Karpas-422 (cell line): ENCODE measurements around the gene EIF3L. TPM values are rescaled to one million over a fixed set of nuclear protein-coding genes. Genes with fewer than 3 reads are reported as not detected.
A peak's percentile ranks its signal among the peaks of the same experiment; 100 is the strongest.

Source experiments
- DNase-seq: peaks from one replicate; pipeline ENCODE4 v3.0.0-alpha.2; 2015
- H2AFZ ChIP-seq: fragments of 200-600 bp; sonication (generic); 2 replicates; pipeline ENCODE4 v1.6.1; 2014; ENCODE audit warnings: antibody characterized with exemption, low read length, mixed read lengths
- H3K27ac ChIP-seq: fragments of 200-600 bp; sonication (generic); 2 replicates; pipeline ENCODE4 v1.5.1; 2014; ENCODE audit warnings: mild to moderate bottlenecking, low read length, moderate library complexity
- H3K27me3 ChIP-seq: fragments of 200-600 bp; sonication (generic); 2 replicates; pipeline ENCODE4 v1.6.1; 2014; ENCODE audit warnings: low read length, mixed read lengths
- H3K36me3 ChIP-seq: fragments of 200-600 bp; sonication (generic); 2 replicates; pipeline ENCODE4 v1.6.1; 2014; ENCODE audit warnings: low read length, mixed read lengths; ENCODE audit not compliant: insufficient read depth
- H3K4me1 ChIP-seq: fragments of 200-600 bp; sonication (generic); 2 replicates; pipeline ENCODE4 v1.6.1; 2014; ENCODE audit warnings: mild to moderate bottlenecking, low read length, mixed read lengths
- H3K4me2 ChIP-seq: fragments of 200-600 bp; sonication (generic); 2 replicates; pipeline ENCODE4 v1.6.1; 2014; ENCODE audit warnings: low read length, low read depth, mild to moderate bottlenecking; ENCODE audit not compliant: poor library complexity, severe bottlenecking
- H3K4me3 ChIP-seq: fragments of 200-600 bp; sonication (generic); 2 replicates; pipeline ENCODE4 v1.5.1; 2014; ENCODE audit warnings: mild to moderate bottlenecking, antibody characterized with exemption, low read length, mixed read lengths
- H3K79me2 ChIP-seq: fragments of 200-600 bp; sonication (generic); 2 replicates; pipeline ENCODE4 v1.6.1; 2014; ENCODE audit warnings: mild to moderate bottlenecking, low read length, mixed read lengths
- H3K9ac ChIP-seq: fragments of 200-600 bp; sonication (generic); 2 replicates; pipeline ENCODE4 v1.6.0; 2014; ENCODE audit warnings: low read length
- H3K9me2 ChIP-seq: fragments of 200-600 bp; sonication (generic), shearing (Covaris generic); replicated peaks from 2 replicates; pipeline ENCODE4 v1.6.0; 2014; ENCODE audit warnings: mild to moderate bottlenecking, low read length, moderate library complexity; ENCODE audit not compliant: insufficient read depth
- H3K9me3 ChIP-seq: fragments of 300-700, 200-600 bp; sonication (generic); 2 replicates; pipeline ENCODE4 v1.6.1; 2014; ENCODE audit warnings: low read length, mixed read lengths
- H4K20me1 ChIP-seq: fragments of 200-600 bp; sonication (generic); 2 replicates; pipeline ENCODE4 v1.6.1; 2014; ENCODE audit warnings: mild to moderate bottlenecking, antibody characterized with exemption, low read length, low read depth; ENCODE audit not compliant: insufficient read depth
- total RNA-seq: library from RNA; depleted of rRNA; stranded (reverse); fragments of >200 nt; shearing (Covaris generic); gene quantifications from 2 replicates; pipeline ENCODE4 v1.2.3, GENCODE V29; 2014; ENCODE audit warnings: low replicate concordance

The EIF3L gene
- total RNA-seq, 1 experiment from 2014 or later, result 488 TPM

DNA sequence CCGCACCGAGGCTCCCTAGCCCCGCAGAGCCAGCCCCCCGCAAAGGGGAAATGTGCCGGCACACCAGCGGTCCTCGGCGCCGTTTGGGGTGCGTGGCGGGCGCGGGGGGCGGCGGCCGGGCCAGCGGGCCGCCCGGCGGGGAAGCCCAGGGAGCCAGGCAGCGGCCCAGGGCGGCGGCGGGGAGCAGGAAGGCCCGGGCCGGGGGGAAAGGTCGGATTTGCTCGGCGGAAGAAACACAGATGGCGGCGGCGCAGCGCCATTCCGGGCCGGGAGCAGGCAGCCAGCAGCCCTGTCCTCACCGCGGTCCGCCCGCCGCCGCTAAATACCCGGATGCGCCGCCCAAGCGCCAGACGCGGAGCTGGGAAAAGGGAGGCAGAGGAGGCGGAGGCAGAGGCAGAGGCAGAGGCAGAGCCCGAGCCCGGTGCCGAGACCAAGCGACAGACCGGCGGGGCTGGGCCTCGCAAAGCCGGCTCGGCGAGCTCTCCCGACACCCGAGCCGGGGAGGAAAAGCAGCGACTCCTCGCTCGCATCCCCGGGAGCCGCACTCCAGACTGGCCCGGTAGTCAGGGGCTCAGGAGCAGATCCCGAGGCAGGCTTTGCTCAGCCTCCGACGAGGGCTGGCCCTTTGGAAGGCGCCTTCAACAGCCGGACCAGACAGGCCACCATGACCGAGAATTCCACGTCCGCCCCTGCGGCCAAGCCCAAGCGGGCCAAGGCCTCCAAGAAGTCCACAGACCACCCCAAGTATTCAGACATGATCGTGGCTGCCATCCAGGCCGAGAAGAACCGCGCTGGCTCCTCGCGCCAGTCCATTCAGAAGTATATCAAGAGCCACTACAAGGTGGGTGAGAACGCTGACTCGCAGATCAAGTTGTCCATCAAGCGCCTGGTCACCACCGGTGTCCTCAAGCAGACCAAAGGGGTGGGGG lies 44.1 kb upstream of the EIF3L start:
- Histone ChIP-seq H3K79me2 (peaks cover 21% of the 10 kb centered on the region), H3K36me3 (no peaks in the 10 kb centered on the region), H2AFZ (no peak overlapping the region), H3K4me2 (no peak overlapping the region), H3K27ac (no peak overlapping the region), H3K9me3 (no peaks in the 10 kb centered on the region), H3K9ac (no peak overlapping the region), H3K4me1 (peaks cover 22% of the 10 kb centered on the region), H4K20me1 (no peaks in the 10 kb centered on the region), H3K27me3 (no peaks in the 10 kb centered on the region), H3K4me3 (no peak overlapping the region), H3K9me2 (no peaks in the 10 kb centered on the region)
- DNase-seq, result no peak

DNA sequence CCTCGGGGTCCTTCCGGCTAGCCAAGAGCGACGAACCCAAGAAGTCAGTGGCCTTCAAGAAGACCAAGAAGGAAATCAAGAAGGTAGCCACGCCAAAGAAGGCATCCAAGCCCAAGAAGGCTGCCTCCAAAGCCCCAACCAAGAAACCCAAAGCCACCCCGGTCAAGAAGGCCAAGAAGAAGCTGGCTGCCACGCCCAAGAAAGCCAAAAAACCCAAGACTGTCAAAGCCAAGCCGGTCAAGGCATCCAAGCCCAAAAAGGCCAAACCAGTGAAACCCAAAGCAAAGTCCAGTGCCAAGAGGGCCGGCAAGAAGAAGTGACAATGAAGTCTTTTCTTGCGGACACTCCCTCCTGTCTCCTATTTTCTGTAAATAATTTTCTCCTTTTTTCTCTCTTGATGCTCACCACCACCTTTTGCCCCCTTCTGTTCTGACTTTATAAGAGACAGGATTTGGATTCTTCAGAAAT lies 43.4 kb upstream of the EIF3L start:
- H3K4me2 ChIP-seq, result no peak overlapping the region
- H3K27me3 ChIP-seq, result no peaks in the 10 kb centered on the region
- H3K27ac ChIP-seq, result no peak overlapping the region
- DNase-seq, result no peak
- no peaks in the 10 kb centered on the region for H3K36me3 ChIP-seq
- peaks cover 23% of the 10 kb centered on the region for H3K79me2 ChIP-seq
- H3K9me3 ChIP-seq, result no peaks in the 10 kb centered on the region
- no peaks in the 10 kb centered on the region for H3K9me2 ChIP-seq
- H3K4me3 ChIP-seq, result no peak overlapping the region
- H3K4me1 ChIP-seq, result peaks cover 22% of the 10 kb centered on the region
- H4K20me1 ChIP-seq, result no peaks in the 10 kb centered on the region
- no peak overlapping the region for H3K9ac ChIP-seq
- no peak overlapping the region for H2AFZ ChIP-seq

DNA sequence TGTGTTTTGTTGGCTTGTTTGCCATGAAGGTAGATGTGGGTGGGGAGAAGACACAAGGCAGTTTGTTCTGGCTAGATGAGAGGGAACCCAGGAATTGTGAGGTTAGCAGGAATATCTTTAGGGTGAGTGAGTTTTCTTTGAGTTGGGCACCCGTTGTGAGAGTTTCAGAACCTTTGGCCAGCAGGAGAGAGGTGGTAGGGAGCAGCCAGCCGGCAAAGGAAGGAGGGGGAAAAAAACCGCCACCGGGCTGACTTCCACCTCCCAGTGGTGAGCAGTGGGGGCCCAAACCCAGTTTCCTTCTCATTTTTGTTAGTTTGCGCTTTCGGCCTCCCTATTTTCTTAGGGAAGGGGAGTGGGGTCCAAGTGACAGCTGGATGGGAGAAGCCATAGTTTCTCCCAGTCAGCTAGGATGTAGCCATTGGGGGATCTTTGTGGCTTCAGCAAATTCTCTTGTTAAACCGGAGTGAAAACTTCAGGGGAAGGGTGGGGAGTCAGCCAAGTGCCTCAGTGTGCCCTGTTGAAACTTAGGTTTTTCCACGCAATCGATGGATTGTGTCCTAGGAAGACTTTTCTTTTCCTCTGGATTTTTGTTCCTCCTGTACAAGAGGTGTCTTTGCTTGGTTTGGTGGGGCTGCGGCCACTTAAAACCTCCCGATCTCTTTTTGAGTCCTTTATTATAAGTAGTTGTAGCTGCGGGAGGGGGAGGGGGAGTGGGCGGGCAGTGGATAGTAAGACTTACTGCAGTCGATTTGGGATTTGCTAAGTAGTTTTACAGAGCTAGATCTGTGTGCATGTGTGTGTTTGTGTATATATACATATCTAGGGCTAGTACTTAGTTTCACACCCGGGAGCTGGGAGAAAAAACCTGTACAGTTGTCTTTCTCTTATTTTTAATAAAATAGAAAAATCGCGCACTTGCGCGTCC lies 42.5 kb upstream of the EIF3L start:
- H3K4me3 ChIP-seq, result peak overlapping the region; percentile 68
- peak overlapping the region; percentile 68 for H3K9ac ChIP-seq
- no peaks in the 10 kb centered on the region for H3K36me3 ChIP-seq
- H3K79me2 ChIP-seq, result peaks cover 25% of the 10 kb centered on the region
- H3K9me2 ChIP-seq, result no peaks in the 10 kb centered on the region
- no peak overlapping the region for H3K27ac ChIP-seq
- peak overlapping the region; percentile 73 for H3K4me2 ChIP-seq
- H3K27me3 ChIP-seq, result no peaks in the 10 kb centered on the region
- peak; percentile 54 for DNase-seq
- H3K9me3 ChIP-seq, result no peaks in the 10 kb centered on the region
- H3K4me1 ChIP-seq, result peaks cover 22% of the 10 kb centered on the region
- no peaks in the 10 kb centered on the region for H4K20me1 ChIP-seq
- peak overlapping the region; percentile 86 for H2AFZ ChIP-seq

DNA sequence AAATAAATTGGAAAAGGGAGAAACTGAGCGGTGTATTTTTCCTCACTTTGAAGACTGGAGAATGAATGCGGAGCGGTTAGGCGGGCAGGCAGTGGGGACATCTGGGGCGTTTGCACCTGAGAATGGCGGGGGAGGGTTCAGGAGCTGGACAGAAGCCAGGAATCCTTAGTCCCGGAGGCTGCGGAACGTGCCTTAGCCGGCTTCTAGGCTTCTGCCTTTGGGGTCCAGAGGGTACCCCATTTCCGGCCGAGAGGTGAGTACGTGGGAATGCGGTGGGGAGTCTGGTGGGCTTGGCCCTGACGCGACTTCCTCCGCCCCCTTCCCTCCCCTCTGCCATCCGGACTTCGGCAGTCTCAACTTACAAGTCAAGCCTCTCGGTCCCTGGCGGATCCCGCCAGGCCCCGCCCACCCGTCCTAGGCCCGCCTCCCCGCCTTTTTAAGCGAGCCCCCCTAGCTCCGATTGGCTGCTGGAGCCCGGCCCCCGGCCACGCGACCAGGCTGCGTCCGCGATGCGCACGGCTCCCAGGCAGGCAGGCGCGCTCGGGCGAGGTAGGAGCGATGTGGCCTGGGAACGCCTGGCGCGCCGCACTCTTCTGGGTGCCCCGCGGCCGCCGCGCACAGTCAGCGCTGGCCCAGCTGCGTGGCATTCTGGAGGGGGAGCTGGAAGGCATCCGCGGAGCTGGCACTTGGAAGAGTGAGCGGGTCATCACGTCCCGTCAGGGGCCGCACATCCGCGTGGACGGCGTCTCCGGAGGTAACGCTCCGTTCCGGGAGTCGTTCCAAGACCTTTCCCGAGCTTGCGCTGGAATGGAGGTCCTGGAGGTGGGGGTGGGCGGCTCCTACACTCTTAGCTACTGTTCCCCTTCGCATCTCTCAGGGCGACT lies 41.6 kb upstream of the EIF3L start, which contains the start of gene GCAT:
GCAT (plus strand) TSS at position 525 of the 884 bp plus-strand sequence; CDS start at position 559, 34 bp downstream.
- Histone ChIP-seq H3K27me3 (no peaks in the 10 kb centered on the region), H3K36me3 (no peaks in the 10 kb centered on the region), H3K4me1 (peaks cover 22% of the 10 kb centered on the region), H3K79me2 (peaks cover 25% of the 10 kb centered on the region), H3K9ac (peak within 1 kb of the TSS; percentile 83), H3K4me2 (peak within 1 kb of the TSS; percentile 73), H3K9me3 (no peaks in the 10 kb centered on the region), H4K20me1 (no peaks in the 10 kb centered on the region), H2AFZ (peak within 1 kb of the TSS; percentile 91), H3K4me3 (peak within 1 kb of the TSS; percentile 68), H3K27ac (no peak within 1 kb of the TSS), H3K9me2 (no peaks in the 10 kb centered on the region)
- peak; percentile 99 for DNase-seq

DNA sequence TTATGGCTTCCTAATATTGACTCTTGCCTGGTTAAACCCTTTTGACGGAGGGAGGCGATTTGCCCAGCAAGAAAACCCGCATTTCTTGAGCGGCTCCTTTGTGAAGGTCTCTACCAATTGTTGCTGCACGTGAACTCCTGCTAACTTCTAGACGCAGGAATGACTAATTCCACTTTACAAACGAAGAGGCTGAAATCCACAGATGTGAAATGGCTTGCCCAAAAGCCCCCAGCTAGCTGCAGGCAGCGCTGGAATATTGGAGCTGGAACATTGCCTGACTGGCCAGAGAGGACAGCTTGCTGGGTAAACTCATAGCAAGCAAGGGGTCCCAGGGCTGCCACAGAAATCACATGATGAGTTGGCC lies 40.9 kb upstream of the EIF3L start:
- peak overlapping the region; percentile 73 for H3K4me2 ChIP-seq
- no peak overlapping the region for H3K27ac ChIP-seq
- peak overlapping the region; percentile 83 for H3K9ac ChIP-seq
- no peaks in the 10 kb centered on the region for H3K27me3 ChIP-seq
- peaks cover 25% of the 10 kb centered on the region for H3K79me2 ChIP-seq
- H3K4me1 ChIP-seq, result peaks cover 22% of the 10 kb centered on the region
- peak overlapping the region; percentile 91; the same call in 1 of the 2 replicates for H2AFZ ChIP-seq
- DNase-seq, result no peak
- peak overlapping the region; percentile 68 for H3K4me3 ChIP-seq
- H4K20me1 ChIP-seq, result no peaks in the 10 kb centered on the region
- no peaks in the 10 kb centered on the region for H3K36me3 ChIP-seq
- H3K9me2 ChIP-seq, result no peaks in the 10 kb centered on the region
- no peaks in the 10 kb centered on the region for H3K9me3 ChIP-seq

DNA sequence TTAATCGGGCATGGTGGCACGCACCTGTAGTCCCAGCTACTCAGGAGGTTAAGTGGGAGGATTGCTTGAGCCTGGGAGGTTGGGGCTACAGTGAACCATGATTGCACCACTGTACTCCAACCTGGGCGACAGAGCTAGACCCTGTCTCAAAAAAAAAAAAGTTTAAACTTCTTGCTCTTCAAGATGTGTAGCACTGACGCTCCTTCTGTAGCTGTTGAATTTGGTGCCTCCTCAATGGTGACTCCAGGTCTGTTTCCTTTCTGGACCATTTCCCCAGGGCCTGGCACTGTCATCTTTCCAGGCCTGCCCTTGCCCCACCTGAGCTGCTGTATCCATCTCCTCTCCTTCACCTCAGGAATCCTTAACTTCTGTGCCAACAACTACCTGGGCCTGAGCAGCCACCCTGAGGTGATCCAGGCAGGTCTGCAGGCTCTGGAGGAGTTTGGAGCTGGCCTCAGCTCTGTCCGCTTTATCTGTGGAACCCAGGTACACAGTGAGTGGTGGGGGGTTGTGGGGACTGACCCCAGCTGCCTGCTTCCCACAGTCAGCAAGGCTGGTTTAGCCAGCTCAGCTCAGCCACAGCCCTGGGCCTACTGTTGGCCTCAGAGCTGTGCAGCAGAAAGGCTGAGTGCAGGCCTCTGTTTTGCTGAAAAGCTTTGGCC lies 39.4 kb upstream of the EIF3L start:
- Histone ChIP-seq H3K4me2 (no peak overlapping the region), H3K27me3 (no peaks in the 10 kb centered on the region), H4K20me1 (no peaks in the 10 kb centered on the region)

DNA sequence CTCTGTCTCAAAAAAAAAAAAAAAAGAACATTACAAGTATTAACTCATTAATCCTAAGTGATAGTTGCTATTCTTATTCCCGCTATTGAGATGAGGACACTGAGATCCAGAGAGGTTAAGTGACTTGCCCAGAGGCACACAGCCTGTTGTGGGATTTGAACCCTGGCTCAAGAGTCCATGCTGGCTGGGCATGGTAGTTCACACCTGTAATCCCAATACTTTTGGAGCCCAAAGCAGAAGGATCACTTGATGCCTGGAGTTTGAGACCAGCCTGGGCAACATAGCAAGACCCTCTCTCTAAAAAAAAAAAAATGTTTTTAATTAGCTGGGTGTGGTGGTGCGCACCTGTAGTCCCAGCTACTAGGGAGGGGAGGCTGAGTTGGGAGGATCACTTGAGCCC lies 37.4 kb upstream of the EIF3L start:
- Histone ChIP-seq H3K79me2 (peaks cover 25% of the 10 kb centered on the region), H3K4me3 (no peak overlapping the region), H4K20me1 (no peaks in the 10 kb centered on the region), H3K4me1 (peaks cover 18% of the 10 kb centered on the region), H3K9me3 (no peaks in the 10 kb centered on the region), H3K36me3 (no peaks in the 10 kb centered on the region), H3K4me2 (no peak overlapping the region), H3K9me2 (no peaks in the 10 kb centered on the region), H2AFZ (no peak overlapping the region), H3K27ac (no peak overlapping the region), H3K27me3 (no peaks in the 10 kb centered on the region), H3K9ac (no peak overlapping the region)
- no peak for DNase-seq

More for the DNA sequence above, 39.4 kb upstream of the EIF3L start:
- no peaks in the 10 kb centered on the region for H3K36me3 ChIP-seq
- H3K9me2 ChIP-seq, result no peaks in the 10 kb centered on the region
- H3K79me2 ChIP-seq, result peaks cover 25% of the 10 kb centered on the region
- H3K9ac ChIP-seq, result no peak overlapping the region
- H3K27ac ChIP-seq, result no peak overlapping the region
- no peak overlapping the region for H3K4me3 ChIP-seq
- DNase-seq, result no peak
- H3K9me3 ChIP-seq, result no peaks in the 10 kb centered on the region
- H3K4me1 ChIP-seq, result peaks cover 22% of the 10 kb centered on the region
- H2AFZ ChIP-seq, result no peak overlapping the region
